ENCODE measurements around the gene PIGX.
A peak's percentile ranks its signal among the peaks of the same experiment; 100 is the strongest.

PIGX gene

DNA sequence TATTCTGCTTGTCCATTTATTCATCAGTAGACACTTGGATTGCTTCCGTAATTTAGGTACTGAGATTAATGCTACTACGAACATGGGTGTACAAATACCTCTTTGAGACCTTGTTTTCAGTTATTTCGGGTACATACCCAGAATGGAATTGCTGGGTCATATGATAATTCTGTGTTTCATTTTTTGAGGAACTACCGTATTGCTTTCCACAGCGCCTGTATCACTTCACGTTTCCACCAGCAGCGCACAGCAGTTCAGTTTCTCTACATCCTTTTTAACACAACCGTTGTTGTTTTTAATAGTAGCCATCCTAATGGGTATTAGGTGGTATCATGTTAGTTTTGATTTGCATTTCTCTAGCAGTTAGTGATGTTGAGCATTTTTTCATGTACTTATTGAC lies 36.9 kb downstream of the PIGX start:
- H3K36me3 Mint-ChIP-seq (ENCODE audit: low read depth) = peaks cover 93% of the 10 kb centered on the region

DNA sequence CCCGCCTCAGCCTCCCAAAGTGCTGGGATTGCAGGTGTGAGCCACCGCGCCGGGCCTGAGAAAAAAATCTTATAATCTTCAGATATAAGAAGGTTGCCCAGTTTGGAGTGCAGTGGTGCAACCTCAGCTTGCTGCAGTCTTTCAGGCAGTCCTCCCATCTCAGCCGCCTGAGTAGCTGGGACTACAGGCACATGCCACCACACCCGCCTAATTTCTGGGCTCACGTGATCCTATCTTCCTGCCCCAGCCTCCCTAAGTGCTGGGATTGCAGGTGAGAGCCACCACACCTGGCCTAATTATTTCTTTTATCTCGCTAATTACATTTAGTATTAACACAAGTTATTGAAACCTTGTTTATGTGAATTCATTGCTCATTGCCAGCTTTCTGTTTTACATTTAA lies 41.0 kb downstream of the PIGX start:
- H3K27ac Mint-ChIP-seq = no peak overlapping the region
- no peak for DNase-seq

More for the DNA sequence above, 36.9 kb downstream of the PIGX start:
- no peak for DNase-seq
- Mint-ChIP-seq H3K27ac (no peak overlapping the region), H3K27me3 (ENCODE audit: low read depth, poor library complexity) (no peaks in the 10 kb centered on the region), H3K9me3 (peaks cover 78% of the 10 kb centered on the region), H3K4me1 (no peaks in the 10 kb centered on the region), H3K4me3 (no peak overlapping the region)
- TF ChIP-seq, protein P1, sequence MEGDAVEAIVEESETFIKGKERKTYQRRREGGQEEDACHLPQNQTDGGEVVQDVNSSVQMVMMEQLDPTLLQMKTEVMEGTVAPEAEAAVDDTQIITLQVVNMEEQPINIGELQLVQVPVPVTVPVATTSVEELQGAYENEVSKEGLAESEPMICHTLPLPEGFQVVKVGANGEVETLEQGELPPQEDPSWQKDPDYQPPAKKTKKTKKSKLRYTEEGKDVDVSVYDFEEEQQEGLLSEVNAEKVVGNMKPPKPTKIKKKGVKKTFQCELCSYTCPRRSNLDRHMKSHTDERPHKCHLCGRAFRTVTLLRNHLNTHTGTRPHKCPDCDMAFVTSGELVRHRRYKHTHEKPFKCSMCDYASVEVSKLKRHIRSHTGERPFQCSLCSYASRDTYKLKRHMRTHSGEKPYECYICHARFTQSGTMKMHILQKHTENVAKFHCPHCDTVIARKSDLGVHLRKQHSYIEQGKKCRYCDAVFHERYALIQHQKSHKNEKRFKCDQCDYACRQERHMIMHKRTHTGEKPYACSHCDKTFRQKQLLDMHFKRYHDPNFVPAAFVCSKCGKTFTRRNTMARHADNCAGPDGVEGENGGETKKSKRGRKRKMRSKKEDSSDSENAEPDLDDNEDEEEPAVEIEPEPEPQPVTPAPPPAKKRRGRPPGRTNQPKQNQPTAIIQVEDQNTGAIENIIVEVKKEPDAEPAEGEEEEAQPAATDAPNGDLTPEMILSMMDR (IDR thresholded peaks at IDR 0.05) = no peak

GRCh38 chr3:196754091-196754981 lies 42.2 kb downstream of the PIGX start:
- Mint-ChIP-seq H3K27ac (peak overlapping the region; percentile 68), H3K36me3 (ENCODE audit: low read depth) (peaks cover 95% of the 10 kb centered on the region), H3K27me3 (ENCODE audit: low read depth, poor library complexity) (no peaks in the 10 kb centered on the region), H3K9me3 (peaks cover 77% of the 10 kb centered on the region), H3K4me1 (no peaks in the 10 kb centered on the region), H3K4me3 (no peak overlapping the region)
- TF ChIP-seq, protein P1 (IDR thresholded peaks at IDR 0.05) = no peak
- DNase-seq = no peak

More for the DNA sequence above, 41.0 kb downstream of the PIGX start:
- H3K9me3 Mint-ChIP-seq = peaks cover 80% of the 10 kb centered on the region
- TF ChIP-seq, protein P1 (IDR thresholded peaks at IDR 0.05) = no peak
- H3K4me3 Mint-ChIP-seq = no peak overlapping the region
- no peaks in the 10 kb centered on the region for H3K4me1 Mint-ChIP-seq
- H3K36me3 Mint-ChIP-seq (ENCODE audit: low read depth) = peaks cover 95% of the 10 kb centered on the region
- no peaks in the 10 kb centered on the region for H3K27me3 Mint-ChIP-seq (ENCODE audit: low read depth, poor library complexity)

DNA sequence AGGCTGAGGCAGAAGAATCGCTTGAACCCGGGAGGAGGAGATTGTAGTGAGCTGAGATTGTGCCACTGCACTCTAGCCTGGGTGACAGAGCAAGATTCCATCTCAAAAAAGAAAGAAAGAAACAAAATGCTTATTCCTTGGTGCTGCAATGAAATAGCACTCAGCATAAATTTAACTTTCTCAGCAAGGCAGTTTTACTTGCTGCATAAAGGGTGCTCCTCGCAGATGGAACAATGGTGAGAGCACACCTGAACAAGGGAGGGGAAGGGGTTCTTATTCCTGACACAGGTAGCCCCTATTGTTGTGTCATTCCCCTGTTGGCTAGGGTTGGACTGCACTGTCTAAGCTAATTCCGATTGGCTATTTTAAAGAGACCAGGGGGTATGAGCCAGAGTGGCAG lies 44.6 kb downstream of the PIGX start:
- Mint-ChIP-seq H3K4me3 (no peak overlapping the region), H3K9me3 (peaks cover 77% of the 10 kb centered on the region), H3K27ac (no peak overlapping the region), H3K27me3 (ENCODE audit: low read depth, poor library complexity) (no peaks in the 10 kb centered on the region), H3K36me3 (ENCODE audit: low read depth) (peaks cover 89% of the 10 kb centered on the region), H3K4me1 (no peaks in the 10 kb centered on the region)
- DNase-seq = no peak
- TF ChIP-seq, protein P1 (IDR thresholded peaks at IDR 0.05) = no peak

DNA sequence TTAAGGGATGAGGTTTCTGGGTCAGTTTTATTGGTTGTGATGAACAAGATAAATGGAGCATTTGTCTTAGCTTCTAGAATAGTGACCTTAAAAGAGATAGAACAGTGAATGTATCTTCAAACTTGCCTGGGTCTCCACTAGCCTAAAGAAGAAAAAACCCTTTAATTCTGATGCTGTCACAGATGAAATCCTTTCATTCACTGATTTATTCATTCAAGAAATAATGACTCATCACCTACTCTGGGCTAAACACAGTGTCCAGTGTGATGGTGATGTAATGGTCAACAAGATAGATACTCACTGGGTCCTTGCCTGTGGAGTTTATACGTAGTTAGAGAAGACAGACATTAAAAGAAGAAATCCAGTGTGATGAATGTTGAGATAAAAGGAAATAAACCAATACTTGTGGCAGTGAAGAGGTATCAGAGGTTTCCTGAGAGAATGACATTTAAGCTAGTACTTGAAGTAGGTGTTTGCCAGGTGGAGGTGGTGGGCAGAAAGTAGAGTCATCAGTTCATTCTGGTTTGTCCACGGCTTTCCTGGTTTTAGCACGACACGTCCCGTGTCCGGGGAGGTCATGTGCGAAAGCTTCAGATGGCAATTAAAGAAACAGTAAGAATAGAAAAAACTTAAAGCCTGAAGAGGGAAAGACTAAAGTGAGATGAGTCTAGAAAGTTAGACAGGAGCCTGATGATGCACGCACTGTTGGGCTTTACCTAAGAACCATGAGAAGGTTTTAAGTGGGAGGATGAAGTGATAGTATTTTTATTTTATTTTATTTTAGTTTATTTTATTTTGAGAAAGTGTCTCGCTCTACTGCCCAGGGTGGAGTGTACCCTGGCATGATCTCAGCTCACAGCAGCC lies 45.9 kb downstream of the PIGX start:
- Mint-ChIP-seq H3K36me3 (ENCODE audit: low read depth) (peaks cover 86% of the 10 kb centered on the region), H3K27ac (peak overlapping the region; percentile 23), H3K27me3 (ENCODE audit: low read depth, poor library complexity) (no peaks in the 10 kb centered on the region), H3K4me1 (no peaks in the 10 kb centered on the region), H3K4me3 (no peak overlapping the region), H3K9me3 (peaks cover 74% of the 10 kb centered on the region)
- TF ChIP-seq, protein P1 (IDR thresholded peaks at IDR 0.05) = no peak
- no peak for DNase-seq
